Measurements from ENCODE around the gene PRND. TPM values are rescaled to one million over a fixed set of nuclear protein-coding genes. Genes with fewer than 3 reads are reported as not detected.

PRND gene
- polyA plus RNA-seq, 3 donors: not detected

DNA sequence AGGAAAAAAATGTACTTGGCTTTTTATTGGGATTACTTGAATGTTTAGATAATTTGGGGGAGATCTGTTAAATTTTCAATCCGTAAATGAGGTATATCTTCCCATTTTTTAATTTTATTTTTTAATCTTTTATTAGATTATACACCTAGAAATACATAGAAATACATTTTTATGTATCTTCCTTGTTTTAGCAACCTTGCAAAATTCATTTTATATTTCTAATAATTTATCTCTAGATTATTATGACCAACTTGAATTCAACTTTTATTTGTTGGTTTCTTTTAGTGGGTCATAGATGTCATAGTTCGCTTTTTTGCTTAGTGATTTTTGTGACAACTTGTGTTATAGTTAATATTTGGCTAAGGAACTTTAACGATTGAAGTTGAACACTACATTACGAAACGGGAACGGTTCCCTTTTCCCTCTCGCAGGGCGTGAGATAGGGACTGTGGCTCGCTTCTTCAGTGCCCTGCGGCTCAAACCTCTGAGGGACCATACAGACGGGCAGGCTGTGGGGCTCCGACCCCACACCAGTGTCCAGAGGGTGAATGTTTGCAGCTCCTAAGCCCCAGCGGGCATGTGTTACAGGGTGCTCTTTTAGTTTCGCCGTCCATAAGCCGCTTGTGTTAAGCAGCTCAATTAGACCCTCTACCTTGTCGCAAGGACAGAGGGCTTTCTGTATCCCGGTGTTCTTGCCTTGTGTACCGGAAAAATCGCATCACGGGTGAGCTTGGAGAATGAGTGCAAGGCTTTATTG lies 53.8 kb downstream of the PRND start:
- peak; percentile 54 to 83 (median 64) for DNase-seq
- no peak for TF ChIP-seq CTCF (IDR thresholded peaks at IDR 0.05)
- H3K4me3 Mint-ChIP-seq: peak overlapping the region; percentile 37 to 64
- H3K4me1 ChIP-seq (ENCODE audit: control insufficient read depth in 1 of 2, insufficient read depth in 2 of 2, low read length in 2 of 2): peaks cover 23 to 25% of the 10 kb centered on the region in 2 donors
- H3K27me3 ChIP-seq (ENCODE audit: control insufficient read depth in 2 of 2, insufficient read depth in 2 of 2, low read length in 2 of 2): no peaks in the 10 kb centered on the region
- intact Hi-C loops (cut with micrococcal nuclease): no loop called here
- H3K4me1 Mint-ChIP-seq: peaks cover 38% of the 10 kb centered on the region
- H4K20me1 ChIP-seq (ENCODE audit: insufficient read depth, low read length): peaks cover 17% of the 10 kb centered on the region
- H3K27me3 Mint-ChIP-seq (ENCODE audit: low read depth in 3 of 3): peaks cover 0 to 2% (median 0%) of the 10 kb centered on the region in 3 donors
- H3K9me3 ChIP-seq (replicated peaks in 1 of 2; ENCODE audit: control insufficient read depth in 1 of 2, insufficient read depth in 1 of 2, low read length in 2 of 2): peaks cover 13 to 22% of the 10 kb centered on the region in 2 donors
- peaks cover 0 to 15% of the 10 kb centered on the region in 2 donors for H3K36me3 ChIP-seq (replicated peaks in 1 of 2; ENCODE audit: control insufficient read depth in 1 of 2, insufficient read depth in 2 of 2, low read length in 2 of 2)
- H3K9me3 Mint-ChIP-seq: peaks cover 14 to 25% (median 23%) of the 10 kb centered on the region in 7 donors
- peak overlapping the region in 6 of 7 donors; percentile 9 to 80 (median 36) for H3K27ac Mint-ChIP-seq
- WGBS (ENCODE audit: insufficient coverage): 62% methylated on average over 11 of the region's 21 CpGs
- peaks cover 0 to 17% of the 10 kb centered on the region in 2 donors for H3K36me3 Mint-ChIP-seq
- H3K4me3 ChIP-seq (replicated peaks in 1 of 3; ENCODE audit: low read depth in 2 of 3, low read length in 3 of 3): peak overlapping the region in 1 of 3 experiments; percentile 20
- H3K9ac ChIP-seq (ENCODE audit: insufficient read depth, low read length, poor library complexity, severe bottlenecking): no peak overlapping the region
- H3K4me2 ChIP-seq (replicated peaks; ENCODE audit: extremely low read depth, low read length, poor library complexity, severe bottlenecking): peak overlapping the region; percentile 40
- peak overlapping the region in 1 of 2 donors; percentile 55 for H3K27ac ChIP-seq (ENCODE audit: low read depth in 1 of 2, low read length in 2 of 2)
- no peaks in the 10 kb centered on the region for H3K79me2 ChIP-seq (ENCODE audit: insufficient read depth, low read length)
- no peak overlapping the region for H2AFZ ChIP-seq (ENCODE audit: insufficient read depth, low read depth, low read length, poor library complexity, severe bottlenecking)

- no peak for TF ChIP-seq CTCF (IDR thresholded peaks at IDR 0.05)
- H3K4me3 ChIP-seq (replicated peaks in 1 of 3; ENCODE audit: low read depth in 2 of 3, low read length in 3 of 3): peak overlapping the region in 1 of 3 experiments; percentile 20
- Mint-ChIP-seq H3K4me1 (peaks cover 38% of the 10 kb centered on the region), H3K27me3 (ENCODE audit: low read depth in 3 of 3) (peaks cover 0 to 2% (median 0%) of the 10 kb centered on the region in 3 donors), H3K4me3 (peak overlapping the region; percentile 12 to 64), H3K36me3 (peaks cover 4 to 24% of the 10 kb centered on the region in 2 donors), H3K9me3 (peaks cover 14 to 24% (median 20%) of the 10 kb centered on the region in 7 donors), H3K27ac (peak overlapping the region in 5 of 7 donors; percentile 36 to 82 (median 68))
- H3K9ac ChIP-seq (ENCODE audit: insufficient read depth, low read length, poor library complexity, severe bottlenecking): no peak overlapping the region
- peaks cover 23% of the 10 kb centered on the region for H4K20me1 ChIP-seq (ENCODE audit: insufficient read depth, low read length)
- H3K4me2 ChIP-seq (replicated peaks; ENCODE audit: extremely low read depth, low read length, poor library complexity, severe bottlenecking): peak overlapping the region; percentile 40
- no peaks in the 10 kb centered on the region for H3K27me3 ChIP-seq (ENCODE audit: control insufficient read depth in 2 of 2, insufficient read depth in 2 of 2, low read length in 2 of 2)
- no peaks in the 10 kb centered on the region for H3K79me2 ChIP-seq (ENCODE audit: insufficient read depth, low read length)
- H3K36me3 ChIP-seq (replicated peaks in 1 of 2; ENCODE audit: control insufficient read depth in 1 of 2, insufficient read depth in 2 of 2, low read length in 2 of 2): peaks cover under 1 to 22% of the 10 kb centered on the region in 2 donors
- H3K9me3 ChIP-seq (replicated peaks in 1 of 2; ENCODE audit: control insufficient read depth in 1 of 2, insufficient read depth in 1 of 2, low read length in 2 of 2): peaks cover 13 to 19% of the 10 kb centered on the region in 2 donors
- peak overlapping the region in 1 of 2 donors; percentile 55 for H3K27ac ChIP-seq (ENCODE audit: low read depth in 1 of 2, low read length in 2 of 2)
- intact Hi-C loops (cut with micrococcal nuclease): no loop called here
- WGBS (ENCODE audit: insufficient coverage): 88% methylated on average over 9 of the region's 14 CpGs
- DNase-seq: no peak
- peaks cover 23 to 25% of the 10 kb centered on the region in 2 donors for H3K4me1 ChIP-seq (ENCODE audit: control insufficient read depth in 1 of 2, insufficient read depth in 2 of 2, low read length in 2 of 2)
- H2AFZ ChIP-seq (ENCODE audit: insufficient read depth, low read depth, low read length, poor library complexity, severe bottlenecking): no peak overlapping the region
Observed at GRCh38 chr20:4776079-4776630, 54.4 kb downstream of the PRND start.

Other genes starting within 250 kb of the PRND start
- 100 to 1,000 TPM; 108 to 131 (median 119) TPM for gene PRNP, start 35.5 kb upstream of the PRND start, polyA plus RNA-seq
- gene RASSF2, start 101.7 kb downstream of the PRND start, polyA plus RNA-seq: 100 to 1,000 TPM; 135 to 214 (median 167) TPM

All from CD14-positive monocyte (primary cell).